Effector CD4-positive, alpha-beta T cell (primary cell): ENCODE data around the gene PTGS2. TPM values are rescaled to one million over a fixed set of nuclear protein-coding genes. Genes with fewer than 3 reads are reported as not detected.

ENCODE experiments used
- DNase-seq: peaks from one replicate; pipeline ENCODE4 v3.0.0-alpha.2; 2020
- total RNA-seq: gene quantifications from one replicate; lab custom pipeline; 2026; lab: John Stamatoyannopoulos, UW

PTGS2 gene
- total RNA-seq, result not detected

GRCh38 chr1:186680245-186681061 lies at the start of gene PTGS2:
Gene PTGS2 (minus strand): TSS chr1:186680423. CDS start chr1:186680290, 133 bp downstream.
- DNase-seq, result no peak

- no peak for DNase-seq
Observed at GRCh38 chr1:186722711-186723309, 42.6 kb upstream of the PTGS2 start.

GRCh38 chr1:186717286-186717685 lies 37.1 kb upstream of the PTGS2 start:
- no peak for DNase-seq

DNA sequence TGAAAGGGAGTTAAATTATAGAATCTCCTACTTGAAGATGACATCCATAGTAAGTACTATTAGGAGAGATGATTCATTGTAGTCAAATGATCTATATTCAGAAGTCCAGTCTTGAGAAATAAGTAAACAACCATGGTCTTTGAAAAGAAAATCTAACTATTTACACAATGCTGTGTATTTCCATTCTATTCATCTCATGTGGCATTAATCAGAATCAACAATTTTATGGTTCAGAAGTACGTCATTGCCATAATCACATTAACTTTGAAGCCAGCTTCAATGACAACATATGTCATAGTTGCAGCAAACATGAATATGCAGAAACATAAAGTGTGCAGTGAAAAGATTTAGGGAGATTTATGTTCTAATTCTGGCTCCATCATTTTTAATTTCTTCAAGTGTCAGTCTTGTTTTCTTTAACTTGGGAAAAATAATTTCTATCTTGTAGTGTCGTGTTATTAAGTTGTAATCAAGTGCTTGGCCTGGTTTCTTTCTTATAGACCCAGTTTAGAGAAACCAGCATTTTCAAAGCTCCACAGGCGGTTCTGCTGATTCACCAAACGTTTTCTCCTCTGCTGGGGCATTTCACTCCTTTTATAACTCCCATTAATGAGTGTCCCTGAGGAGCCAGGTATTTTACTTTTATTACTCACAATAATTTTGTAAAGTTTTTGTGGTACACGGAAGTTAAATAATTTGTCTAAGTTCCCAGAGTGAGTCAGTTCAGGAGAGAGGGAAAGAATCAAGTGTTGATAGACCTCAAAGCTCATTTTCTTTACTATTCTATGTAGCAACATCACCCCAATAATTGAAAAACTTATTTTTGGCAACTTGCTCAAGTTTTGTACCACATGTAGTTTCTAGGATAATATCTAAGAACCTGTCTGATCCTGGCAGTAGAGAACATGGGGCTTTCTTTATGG lies 35.9 kb upstream of the PTGS2 start:
- DNase-seq, result no peak

DNA sequence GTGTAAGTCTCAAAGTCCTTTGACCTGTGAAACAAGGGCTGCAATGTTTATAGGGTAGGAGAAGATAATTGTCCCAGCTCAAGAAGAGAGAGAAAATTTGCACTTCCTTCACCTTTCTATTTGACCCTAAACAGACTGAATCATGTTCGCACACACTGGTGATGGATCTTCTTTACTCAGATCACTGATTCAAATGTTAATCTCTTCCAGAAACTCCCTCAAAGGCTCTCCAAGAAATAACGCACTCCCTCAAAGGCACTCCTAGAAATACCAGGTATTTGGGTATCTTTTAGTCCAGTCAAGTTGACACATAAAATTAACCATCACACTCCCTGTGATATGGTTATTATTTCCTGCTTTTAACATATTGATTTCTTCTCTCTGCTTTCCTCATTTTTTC lies 30.5 kb upstream of the PTGS2 start:
- DNase-seq, result no peak

DNA sequence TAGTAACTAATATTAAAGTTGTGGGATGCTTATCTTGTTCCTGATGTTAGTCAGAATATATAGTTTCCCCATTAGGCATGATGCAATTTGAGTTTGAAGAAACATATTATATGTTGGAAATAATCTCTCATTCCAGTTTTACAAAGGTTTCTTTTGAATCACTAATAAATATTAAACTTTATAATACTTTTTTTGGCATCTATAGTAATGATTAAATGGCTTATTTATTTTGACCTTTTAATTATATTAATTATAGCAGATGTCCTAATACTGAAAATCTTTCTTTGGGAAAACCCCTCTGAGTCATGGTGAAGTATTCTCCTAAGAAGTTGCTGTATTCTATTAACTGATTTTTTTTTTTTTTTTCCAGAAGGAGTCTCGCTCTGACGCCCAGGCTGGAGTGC lies 28.5 kb upstream of the PTGS2 start:
- DNase-seq, result no peak

GRCh38 chr1:186703209-186703766 lies 23.1 kb upstream of the PTGS2 start:
- DNase-seq, result no peak

- no peak for DNase-seq
Observed at GRCh38 chr1:186700722-186701121, 20.5 kb upstream of the PTGS2 start.

GRCh38 chr1:186699519-186699918 lies 19.3 kb upstream of the PTGS2 start:
- DNase-seq, result no peak

- no peak for DNase-seq
Observed at GRCh38 chr1:186689907-186690306, 9.7 kb upstream of the PTGS2 start.

- no peak for DNase-seq
Observed at GRCh38 chr1:186689376-186689775, 9.2 kb upstream of the PTGS2 start.

DNA sequence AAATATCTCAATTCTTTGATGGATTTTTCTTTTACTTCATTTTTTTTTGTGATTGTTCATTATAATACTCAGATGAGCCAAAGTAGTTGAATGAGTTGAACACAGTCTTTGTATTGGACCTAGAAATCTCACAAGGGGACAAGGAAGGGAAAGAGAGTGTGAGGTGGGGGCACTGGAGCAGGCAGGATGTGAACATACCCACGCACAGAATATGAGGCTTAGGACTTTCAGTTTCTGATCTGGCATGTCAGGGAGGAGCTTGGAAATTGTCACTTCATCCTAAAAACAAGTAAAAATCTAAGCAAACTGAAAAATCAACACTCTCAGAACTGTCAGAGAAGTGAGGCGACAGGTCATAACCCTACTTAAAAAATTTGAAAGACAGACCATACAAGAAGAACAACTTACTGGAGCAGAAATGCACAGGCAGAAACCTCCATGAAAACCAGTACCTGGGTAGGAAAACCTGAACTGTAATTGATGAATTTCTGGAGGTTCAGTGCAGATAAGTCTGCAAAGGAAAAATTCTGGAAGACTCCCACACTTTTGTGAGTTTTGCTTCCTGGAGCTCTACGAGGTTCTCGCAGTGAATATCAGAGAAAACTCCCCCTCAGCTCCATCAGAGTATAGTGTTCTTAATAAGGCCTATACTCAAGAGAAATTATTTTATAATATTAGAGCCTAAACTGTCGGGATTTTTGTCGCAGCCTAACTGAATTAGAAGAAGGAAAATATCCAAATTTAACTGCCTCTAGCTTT lies 3.6 kb upstream of the PTGS2 start:
- DNase-seq, result no peak

DNA sequence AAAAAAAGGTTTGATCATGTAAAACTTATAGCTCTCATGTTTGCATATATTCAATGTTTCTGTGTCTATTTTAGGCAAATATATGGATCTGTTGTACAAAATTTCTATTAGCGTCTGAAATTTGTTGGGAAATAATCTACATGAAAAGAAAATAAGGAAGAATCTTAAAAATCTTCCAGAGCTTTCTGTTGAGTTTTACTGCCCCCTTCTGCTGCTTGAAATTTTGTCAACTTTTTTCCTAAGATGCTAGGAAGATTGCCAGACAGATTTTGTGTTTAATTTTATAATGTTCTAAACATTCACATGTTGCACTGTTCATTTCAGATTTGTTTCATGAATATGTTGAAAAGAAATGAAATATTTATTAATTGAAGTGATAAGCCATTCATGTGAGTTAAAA lies 2.5 kb upstream of the PTGS2 start:
- no peak for DNase-seq

DNA sequence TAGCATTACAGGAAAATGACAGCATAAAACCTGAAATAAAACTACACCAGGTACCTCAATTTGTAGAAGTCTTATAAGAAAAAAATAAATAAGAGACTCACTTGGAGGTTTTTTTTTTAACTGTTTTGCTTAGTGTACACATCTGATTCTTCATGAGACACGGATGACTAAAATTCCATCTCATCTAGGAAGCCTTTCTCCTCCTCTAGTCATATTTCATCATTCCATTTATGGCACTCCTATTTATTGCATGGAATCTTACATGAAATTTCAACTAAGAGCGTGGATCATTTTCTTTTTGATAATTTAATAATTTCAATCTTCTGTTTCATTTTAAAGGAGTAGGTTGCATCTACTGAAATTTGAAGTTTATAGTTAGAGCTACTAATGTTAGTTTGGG lies 1.6 kb upstream of the PTGS2 start:
- no peak for DNase-seq

DNA sequence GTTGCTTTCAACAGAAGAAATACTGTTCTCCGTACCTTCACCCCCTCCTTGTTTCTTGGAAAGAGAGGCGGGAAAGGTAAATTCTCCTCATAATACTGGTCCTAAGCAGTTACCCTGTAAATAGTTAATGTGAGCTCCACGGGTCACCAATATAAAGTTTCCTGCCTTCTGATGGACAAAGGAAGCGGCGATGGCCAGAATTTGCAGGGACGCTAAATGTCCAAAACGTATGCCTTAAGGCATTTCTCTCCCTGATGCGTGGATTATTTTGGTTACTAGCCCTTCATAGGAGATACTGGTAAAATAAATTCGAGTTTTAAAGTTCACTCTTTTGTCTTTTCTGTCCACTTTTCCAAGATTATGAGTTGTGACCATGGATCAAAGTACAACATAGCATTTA lies 898 bp upstream of the PTGS2 start:
- no peak for DNase-seq

DNA sequence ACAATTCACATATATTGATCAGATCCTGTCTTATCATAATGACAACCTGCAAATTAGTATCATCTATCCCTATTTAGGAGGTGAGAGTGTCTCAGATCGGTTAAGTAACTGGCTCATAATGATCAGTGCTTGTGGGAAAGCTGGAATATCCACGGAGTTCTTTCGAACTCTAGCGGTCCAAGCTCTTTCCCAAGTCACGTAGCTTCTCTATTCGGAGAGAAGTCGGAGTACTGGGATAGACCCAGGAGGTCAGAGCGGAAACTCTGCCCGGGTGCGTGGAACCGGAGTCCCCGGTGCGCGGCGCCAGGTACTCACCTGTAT lies 339 bp downstream of the PTGS2 start:
- no peak for DNase-seq

DNA sequence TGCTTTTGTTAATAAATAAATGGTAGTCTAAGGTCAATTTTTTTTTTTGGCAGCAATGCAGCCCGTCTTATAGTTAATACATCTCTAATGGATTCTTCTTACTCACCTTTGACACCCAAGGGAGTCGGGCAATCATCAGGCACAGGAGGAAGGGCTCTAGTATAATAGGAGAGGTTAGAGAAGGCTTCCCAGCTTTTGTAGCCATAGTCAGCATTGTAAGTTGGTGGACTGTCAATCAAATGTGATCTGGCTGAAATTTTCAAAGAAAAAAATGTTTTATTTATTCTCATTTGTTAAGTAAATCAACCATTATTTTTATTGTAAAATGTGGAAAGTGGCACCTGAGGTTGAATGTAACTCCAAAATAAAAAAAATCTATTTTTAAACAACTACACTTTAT lies 2.1 kb downstream of the PTGS2 start:
- DNase-seq, result no peak

DNA sequence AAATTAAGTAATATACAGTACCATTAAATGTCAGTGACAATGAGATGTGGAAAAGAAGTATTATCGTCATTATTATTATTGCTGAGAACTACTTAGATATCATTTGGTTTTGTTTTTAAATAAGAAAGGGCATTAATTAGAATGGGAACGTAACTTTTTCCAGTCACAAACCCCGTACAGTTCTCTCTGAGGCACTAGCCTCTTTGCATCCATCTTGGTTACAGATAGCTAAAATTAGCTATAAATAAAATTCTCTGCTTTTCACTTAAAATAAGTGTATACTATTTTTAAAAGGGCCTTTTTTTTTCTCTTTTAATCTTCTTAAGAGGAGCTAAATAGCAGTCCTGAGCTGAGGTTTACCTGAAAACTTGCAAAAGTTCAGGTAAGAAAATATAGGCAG lies 7.6 kb downstream of the PTGS2 start:
- no peak for DNase-seq

DNA sequence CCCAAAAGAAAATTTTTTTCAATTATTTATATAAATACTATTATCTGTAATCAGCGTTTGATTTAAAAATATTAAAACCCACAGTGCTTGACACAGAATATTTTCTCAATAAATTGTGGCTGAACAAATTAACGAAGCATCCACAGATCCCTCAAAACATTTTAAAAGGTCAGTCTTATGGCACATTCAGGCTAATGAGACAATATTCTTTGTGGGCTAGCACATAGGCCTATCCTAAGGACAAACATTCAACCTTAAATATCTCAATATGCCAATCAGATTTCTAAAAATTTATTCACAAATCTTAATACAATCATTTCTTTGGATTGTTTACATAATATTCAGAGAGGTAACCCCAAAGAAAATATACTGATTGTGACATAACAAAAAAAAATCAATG lies 8.1 kb downstream of the PTGS2 start:
- DNase-seq, result no peak

GRCh38 chr1:186671136-186671825 lies 8.9 kb downstream of the PTGS2 start:
- no peak for DNase-seq

DNA sequence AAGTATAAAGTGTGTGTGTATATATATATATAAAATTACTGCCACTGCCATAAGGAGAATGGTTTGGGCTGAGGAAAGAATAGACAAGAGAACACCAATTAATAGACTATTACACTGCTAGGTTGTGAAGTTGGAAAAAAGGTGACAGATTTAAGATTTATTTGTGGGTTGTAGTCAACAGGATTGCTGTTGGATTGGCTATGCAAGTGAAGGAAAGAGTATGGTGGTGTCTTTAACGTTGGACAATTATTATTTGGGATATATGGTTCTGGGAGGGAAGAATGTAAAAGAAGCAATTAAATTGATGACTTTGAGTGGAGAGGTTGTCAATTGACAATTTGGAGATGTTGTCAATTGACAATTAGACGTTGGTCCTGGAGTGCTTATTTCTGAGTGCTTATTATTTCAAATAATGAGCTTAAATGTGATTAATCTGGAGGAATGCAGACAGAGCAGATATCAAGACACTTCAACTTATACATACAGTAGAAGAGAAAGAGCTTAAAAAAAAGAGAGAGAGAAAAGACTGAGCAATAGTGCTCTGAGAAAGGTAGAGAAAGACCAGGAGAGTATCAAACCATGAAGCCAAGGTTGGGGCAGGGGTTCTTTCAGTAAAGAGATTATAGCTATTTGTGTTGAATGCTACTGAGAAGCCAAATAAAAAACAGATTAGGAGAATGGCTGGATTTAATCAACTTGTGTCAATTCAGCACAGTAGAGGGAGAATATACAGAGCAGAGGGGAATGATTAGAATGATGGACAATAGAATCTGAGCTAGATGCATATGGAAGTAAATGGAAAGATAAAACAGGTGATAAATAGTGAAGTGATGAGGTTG lies 9.7 kb downstream of the PTGS2 start:
- no peak for DNase-seq
